ENCODE measurements around the gene DSCAML1.

The DSCAML1 gene

DNA sequence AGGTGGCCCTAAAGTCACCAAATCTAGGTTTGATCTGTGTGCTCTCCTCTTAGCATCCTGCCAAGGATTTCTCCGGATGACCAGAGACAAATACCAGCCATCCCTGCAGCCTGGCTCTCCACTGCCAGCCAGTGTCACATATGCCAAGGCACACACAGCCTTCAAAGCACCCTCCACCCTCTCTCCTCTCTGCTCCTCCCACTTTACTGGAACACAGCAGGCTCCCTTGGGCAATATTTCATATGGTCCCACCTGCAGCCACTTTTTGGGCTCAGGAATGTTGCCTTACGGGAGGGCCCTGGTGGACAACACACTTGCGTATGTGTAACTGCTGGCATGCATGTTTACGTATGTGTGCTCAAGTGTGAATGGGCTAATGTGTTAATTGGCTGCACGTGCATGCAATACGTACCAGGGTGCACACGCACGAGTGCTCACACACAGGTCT lies 285.5 kb downstream of the DSCAML1 start:
- DNase-seq = no peak

DNA sequence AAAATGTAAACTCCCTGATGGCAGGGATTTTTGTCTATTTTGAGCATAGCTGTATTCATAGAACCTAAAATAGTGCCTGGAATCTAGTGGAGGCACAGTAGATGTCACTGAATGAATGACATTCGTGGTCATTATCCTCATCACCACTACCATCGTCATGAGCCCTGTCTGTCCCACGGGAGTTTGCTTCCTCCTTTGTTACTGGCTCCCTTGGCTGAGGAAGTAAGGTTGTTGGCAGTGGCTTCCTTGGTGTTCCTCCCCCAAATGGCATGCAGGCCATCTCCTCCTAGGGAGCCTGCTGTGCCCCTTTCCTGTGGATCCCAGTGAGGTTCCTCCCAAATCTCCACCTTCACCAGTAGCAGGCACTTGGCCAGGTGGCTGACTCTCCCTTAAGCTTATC lies 286.4 kb downstream of the DSCAML1 start:
- DNase-seq = no peak

DNA sequence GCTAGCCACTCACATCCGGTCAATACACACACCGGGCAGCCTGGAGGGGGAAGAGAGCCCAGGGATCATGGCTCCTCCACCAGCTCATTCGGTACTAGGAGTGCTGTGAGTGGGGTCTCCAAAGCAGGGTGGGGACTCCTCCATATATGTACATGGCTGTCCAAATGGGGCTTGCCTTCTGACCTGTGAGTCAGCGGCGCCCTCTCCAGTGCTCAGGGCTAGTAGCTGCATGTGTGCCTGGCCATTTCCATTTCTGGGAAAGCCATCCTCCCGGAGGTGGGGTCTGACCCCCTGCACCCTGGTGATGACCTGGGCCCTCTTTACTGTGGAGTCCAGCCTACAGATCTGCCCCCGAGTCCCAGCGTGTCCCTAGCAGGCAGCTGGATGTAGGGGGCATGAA lies 287.5 kb downstream of the DSCAML1 start:
- no peak for DNase-seq

DNA sequence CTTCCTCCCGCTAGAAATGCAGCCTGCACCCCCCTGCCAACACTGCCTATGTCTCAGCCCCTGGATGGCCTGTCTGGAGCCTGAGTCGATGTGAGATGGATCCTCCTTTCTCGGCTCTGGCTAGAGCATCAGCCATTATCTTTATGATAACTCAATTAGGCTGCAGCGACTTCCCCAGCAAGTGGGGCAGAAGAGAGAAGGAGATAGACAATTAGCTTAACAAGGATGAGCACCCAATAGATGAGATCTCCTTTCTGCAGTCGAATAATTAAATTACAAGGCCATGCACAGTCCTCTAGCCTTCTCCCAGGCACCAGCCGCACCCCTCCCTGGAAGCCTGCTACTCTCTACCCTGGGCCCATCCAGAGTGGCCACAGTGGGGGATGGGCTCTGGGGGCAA lies 290.0 kb downstream of the DSCAML1 start:
- DNase-seq = no peak

DNA sequence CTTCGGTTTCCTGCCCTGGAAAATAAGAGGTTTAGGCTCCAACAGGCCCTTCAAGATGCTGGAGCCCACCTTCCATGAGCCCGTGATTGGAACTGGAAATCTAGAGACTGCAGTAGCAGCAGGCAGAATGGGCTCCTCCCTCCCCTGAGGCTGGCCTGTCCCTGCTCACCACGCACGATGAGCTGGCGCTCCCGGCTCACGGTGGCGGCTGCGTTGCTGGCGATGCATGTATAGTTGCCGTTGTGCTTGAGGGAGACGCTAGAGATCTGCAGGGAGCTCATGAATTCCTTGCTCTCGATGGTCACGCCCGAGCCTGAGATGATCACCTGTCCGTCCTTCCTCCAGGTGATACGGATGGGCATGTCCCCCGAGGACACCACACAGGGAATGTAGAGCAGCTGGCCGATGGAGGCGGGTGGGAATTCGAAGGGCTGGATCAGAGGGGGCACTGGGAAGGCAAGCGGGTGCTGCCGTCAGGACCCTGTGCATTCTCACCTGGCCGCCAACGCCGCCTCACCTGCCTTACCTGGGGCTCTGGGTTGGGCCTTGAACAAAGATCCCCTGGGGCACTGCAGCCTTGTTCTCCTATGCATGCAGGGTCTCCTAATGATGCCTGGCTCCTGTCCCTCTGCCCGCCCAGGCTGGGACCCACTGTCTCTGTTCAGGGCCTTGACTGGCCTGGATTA lies 291.6 kb downstream of the DSCAML1 start:
- DNase-seq = no peak

DNA sequence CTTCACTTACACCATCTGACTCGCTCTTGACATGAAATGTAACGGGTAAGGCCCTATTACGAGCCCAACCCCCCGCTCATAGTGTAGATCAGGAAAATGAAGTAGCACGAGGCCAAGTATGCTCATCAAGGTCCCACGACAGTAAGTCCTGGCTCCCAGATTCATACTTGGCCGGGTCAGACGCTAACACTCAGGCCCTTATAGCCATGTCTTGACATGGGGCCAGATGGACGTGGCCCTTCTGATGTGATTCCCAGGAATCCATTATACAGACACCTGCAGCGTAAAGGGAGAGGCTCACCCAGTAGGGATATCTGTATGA lies 294.3 kb downstream of the DSCAML1 start:
- no peak for DNase-seq

DNA sequence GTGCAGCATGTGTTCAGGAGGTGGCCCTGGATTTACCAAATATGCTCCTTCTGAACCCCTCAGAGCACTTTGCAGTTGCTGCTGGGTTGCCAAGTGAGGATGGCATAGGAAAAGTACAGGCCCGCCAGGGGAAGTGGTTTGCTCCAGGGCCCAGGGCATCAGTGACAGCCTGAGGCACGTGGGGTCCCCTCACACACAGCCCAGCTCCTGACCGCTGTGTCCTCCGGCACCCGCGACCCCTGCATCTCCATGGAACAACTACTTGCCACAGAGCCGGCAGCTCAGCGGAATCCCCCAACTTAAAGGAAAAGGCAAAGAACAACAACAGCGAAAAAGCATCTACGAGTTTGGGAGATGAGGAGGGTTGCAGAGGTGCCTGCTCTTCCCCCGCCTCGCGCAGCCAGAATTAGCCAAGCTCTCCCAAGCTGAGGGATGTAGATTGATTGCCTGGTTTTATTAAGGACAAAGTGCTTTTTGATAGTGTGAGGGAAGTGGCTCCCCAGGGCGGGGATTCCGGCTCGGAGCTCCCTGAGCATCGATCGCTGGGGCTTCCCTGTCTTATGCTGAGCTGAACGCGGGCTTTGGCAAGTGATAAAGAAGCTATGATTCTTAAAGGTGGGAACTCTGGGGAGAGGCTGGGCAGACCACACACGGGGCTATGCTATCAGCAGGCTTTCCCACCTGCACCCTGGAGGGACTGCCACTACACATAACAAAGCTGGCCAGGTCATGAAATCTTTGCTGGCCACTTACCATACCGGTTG lies 294.8 kb downstream of the DSCAML1 start:
- DNase-seq = no peak

DNA sequence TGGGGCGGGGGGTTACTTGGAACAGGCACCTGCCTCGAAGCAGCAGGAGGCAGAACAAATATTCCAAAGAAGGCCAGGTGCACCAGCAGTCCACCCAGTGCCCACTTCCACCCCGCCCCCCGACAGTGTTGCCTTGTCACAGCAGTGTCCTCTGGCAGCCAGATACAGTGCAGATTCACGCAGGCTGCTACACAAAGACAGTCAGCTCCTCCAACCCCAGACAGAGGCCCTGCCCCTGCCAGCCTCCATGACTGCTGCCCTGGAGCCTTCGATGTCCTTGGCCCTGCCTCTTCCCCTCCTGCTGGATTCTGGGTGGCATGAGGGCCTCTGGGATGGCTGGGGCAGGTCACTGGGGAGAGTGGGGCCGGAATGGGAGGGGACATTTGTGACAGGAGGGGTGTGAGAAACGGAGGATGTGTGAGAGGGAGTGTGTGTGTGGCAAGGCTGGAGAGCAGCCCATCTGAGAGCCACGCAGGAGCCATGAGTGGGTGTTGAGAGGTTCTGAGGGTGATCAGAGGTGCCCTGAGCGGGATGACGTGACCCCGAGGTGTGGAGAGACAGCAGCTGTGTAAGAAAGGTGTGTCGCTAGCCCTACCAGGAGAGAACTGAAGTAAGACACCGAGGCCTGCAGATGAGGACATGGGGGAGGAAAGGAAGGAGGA lies 295.6 kb downstream of the DSCAML1 start:
- no peak for DNase-seq

DNA sequence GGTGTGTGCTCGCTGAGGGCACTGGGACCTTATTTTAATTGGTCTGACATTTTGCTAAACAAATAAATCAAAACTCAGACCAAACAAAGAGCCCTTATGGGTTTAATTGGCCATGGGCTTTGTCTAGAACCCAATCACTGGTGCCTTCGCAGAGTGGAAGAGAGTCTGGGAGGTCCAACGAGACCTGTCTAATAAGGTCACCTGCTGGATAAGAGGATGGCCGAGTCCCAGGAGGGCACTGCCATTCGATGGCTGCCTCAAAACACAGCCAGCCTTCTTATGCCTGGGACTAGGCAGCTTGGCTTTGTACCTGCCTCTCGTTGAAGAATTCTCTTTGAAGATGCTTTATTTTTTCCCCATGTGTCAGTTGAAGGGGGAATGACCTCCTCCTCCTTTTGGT lies 298.2 kb downstream of the DSCAML1 start:
- no peak for DNase-seq

DNA sequence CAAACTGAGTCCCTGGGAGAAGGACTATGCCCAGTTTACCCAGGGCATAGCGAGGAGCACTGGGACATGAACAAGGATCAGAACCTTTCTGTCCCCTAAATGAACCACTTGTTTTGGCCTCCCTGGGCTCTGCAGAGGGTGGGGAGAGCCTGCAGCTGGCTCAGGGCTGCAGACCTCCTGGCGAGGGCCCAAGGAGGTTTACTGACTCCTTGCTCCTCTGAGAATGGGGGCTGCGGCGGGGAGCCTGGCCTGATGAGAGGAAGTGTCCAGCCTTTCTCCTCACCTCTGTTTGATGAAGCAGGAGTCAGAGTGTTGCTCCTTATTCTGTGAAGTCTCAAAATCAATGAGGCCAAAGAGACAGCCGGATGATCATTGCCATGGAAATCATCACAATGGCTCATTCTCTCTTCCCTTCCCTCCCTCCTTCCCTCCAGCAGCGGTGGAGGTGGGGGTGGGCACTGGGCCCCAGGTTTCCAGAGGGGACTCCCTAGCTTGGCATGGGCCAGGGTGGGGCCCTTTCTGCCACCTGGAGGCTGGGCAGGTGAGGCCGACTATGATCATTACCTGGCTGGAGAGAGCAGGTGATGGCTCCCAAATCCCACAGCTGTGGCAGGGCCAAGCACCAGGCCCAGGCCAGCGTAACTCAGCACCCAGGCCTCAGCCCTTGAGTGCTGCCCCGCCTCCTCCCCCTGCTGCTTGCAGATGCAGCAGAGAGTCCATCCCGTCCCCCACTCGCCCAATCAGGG lies 299.6 kb downstream of the DSCAML1 start:
- no peak for DNase-seq

DNA sequence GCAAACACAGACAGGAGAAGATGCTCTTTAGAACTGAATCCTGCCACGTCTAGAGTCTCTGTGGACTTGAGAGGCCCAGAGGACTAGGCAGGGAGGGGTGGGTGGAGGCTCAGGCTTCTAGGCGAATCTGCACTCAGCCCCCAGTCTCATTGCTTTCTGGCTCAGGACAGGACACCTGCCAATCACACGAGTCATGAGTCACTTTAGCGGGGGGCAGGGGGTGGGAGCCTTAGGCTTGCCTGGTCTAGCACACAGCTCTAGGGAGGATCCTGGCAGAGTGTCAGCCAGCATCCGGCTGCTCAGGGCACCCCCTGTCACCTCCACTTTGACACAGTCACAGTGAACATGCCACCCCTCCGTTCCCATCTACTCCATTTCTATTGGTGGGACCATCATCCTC lies 301.7 kb downstream of the DSCAML1 start:
- DNase-seq = no peak

DNA sequence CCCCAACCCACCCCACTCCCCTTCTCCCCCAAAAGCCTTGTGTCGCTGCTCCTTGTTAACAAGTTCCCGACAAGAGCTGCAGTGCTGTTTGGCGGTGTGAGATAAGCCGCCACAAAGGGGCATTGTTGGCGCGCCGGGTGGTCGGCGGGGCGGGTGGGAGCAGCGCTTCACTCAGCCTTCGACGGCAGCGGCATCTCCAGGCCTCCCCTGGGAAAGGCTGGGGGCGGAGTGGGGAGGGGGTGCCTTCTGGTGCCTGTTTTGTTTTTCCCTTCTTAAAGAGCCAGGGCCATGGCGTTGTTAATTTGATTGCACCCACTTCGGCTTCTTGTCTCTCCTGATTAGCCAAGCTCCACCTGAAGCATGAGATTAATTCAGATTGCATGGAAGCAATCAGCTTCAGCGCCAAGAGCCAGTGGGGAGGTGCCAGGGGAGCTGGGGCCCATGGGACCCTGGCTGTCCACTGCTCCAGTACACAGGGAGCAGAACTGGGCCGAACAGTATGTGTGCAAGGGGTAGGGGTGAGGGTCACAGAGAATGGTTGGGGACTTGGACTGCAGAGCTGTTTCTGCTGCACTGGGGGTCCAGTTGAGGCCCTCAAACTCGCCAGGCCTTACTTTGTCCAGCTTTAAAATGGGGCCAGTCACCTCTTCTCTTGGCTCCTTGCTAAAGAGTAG lies 304.3 kb downstream of the DSCAML1 start:
- DNase-seq = no peak

DNA sequence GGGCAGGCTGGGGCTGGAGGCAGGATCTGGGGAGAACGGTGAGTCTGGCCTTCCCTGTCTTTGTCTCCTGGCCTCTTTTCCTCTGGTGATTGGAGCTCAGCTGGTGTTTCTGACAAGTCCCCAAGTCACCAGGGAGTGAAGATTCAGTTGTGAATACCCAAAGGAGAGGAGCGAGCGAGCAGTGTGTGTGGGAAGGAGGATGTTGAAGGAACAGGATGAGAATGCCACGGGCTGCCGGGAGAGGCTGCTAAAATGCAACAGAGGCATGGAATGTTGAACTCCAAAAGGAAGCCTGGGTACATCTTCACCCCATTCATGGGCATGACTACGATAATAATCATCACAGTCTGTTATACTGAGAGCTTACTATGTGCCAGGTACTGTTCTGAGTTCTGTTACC lies 306.1 kb downstream of the DSCAML1 start:
- DNase-seq = no peak

DNA sequence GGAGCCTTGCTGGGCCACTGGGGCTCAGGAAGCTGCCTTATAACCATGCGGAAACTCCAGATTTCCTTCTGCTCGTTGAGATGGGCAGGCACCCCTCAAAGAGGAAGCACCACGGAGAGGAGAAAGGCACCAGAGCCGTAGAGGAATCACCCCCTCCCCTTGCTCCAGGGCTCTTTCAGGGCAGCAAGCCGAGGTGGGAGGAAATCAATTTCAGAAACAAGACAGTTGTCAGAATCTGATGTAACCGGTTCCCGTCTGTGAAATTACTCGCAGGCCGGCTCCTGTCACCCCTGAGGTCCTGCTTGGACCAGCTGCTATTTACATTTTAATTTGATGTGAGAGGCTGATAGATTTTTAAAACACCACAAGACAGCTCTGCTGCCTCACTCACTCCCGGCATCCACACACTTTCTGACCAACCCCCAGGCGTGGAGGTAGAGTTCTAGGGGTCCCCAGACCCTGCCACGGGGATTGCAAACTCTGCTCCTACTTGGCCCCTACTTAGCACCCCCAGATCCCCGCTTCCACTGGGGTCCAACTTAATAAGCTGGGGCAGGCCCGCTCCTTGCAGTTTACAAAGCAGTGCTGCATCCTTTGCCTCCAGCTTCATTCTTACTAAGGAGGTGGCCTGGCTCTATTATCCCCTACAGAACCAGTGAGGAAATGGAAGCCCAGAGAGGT lies 306.9 kb downstream of the DSCAML1 start:
- no peak for DNase-seq

DNA sequence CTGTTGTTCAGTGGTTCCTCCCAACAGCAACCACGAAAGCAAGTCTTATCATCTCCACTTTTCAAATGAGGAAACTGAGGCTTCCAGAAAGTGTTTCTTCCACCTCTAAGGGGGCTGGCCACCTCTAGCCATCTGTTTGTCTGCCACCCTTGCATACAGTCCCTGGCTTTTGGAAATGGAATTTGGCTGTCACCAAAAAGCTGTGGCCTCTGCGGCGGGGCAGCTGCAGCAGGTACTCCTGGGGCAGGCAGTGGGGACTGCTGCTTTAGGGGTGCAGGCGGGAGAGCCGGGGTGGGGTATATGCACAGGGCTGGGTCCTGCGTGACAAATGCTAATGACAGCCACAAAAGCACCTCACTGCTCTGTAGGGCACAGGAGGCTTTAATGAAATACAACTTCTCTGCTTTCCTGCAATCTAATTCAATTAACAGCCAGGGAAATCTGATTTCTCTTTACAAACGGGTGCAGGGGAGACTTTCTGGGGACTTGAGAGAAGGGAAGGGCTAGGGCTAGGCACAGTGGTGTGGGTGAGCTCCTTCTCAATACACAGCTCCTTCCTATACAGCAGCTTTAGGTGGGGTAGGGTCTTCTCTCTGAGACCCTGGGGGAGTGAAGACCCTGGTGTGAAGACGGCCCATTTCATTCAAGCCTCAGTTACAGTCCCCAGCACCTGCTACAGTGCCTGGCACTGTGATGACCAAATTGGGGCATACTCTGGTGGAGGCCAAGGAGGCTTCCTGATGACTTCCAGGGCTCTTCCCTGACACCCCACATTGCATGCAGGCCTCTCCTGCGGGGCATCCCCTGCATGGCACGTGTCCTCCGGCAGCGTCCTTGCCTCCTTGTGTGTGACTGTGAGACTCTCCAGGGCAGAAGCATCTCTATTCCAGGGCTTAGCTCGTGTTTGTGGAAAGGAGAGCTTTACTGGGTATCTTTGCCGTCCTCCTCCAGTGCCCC lies 307.7 kb downstream of the DSCAML1 start:
- DNase-seq = no peak

DNA sequence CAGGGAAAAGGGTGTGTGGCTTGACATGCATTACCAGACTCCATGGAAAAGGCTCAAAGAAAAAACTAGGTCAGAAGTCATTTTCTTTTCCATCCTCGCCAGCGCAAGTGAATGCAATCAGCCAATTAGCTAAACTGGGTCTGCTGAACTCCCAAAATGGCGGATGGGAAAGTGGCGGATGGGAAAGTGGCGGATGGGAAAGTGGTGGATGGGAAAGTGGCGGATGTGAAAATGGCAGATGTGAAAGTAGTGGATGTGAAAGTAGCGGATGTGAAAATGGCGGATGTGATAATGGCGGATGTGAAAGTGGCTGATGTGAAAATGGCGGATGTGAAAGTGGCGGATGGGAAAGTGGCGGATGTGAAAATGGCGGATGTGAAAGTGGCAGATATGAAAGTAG lies 311.0 kb downstream of the DSCAML1 start:
- no peak for DNase-seq

DNA sequence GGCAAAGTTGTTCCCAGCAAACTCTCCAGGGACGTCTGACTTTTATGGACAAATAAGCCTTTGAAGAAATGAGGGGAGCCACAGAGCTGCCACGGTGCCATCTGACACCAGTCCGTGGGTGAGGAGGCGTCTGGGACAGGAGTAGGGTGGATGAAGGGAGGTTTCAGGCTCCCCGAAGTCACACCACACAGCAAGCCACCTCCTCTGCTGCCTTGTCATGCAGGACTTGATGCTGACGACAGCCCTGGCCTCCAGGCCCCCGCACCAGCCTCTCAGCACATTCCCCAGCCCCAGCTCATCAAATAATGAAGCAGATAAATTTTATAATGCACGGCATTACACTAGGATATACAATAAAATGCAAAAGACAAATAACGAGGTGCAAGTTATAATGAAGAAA lies 312.9 kb downstream of the DSCAML1 start:
- DNase-seq = no peak

DNA sequence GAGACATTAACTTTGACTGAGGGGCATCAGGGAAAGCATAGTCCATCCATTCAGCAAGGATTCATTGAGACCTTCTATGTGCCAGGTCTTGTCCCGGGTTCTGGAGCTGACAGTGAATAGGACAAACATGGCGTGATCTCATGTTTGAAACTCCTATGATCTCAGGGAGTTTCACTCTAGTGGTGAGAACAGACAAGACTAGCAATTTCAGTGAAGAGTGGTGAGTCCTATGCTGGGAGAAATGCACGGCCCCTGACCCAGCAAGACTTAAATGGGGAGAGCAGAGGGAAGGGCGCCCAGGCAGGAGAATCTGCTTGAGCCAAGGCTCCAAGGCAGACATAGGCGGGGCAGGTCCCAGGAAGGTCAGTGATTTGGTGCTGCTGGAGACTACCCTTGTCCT lies 313.6 kb downstream of the DSCAML1 start:
- no peak for DNase-seq

DNA sequence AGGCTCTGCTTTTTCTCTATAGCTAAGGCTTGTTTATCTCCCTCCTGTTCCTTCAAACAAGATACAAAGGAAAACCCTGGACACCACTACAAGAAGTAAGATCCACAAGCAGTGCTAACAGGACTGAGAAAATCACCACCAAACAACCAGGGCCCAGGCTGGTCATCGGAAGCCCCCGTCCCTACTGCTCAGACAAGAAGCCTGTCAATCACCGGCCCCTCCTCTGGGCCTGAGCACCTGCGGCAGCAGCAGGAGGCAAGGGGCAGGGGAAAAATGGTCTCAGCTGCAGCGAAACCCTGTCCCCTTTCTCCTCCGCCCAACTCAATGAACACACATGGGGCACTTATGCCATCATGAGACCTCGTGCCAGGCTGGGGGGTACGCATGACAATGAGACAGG lies 314.1 kb downstream of the DSCAML1 start:
- DNase-seq = no peak

DNA sequence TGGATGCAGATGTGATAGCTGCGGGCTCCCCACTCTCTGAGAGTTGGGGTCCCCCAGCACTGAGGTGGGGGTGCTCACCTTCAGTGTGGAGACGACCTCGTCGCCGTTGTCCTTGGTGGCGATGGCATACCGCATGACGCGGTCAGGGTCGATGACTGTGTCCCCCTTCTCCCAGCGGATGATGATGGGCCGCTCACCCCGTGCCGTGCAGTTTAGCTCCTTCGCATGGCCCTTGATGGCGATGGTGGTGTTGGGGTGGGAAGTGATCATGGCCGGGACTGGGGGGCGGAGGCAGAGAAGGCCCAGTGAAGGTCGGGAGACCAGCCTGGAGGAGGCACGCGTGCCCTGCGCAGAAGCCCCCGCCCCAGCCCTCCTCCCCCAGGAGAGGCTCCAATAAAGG lies 315.1 kb downstream of the DSCAML1 start:
- DNase-seq = no peak

DNA sequence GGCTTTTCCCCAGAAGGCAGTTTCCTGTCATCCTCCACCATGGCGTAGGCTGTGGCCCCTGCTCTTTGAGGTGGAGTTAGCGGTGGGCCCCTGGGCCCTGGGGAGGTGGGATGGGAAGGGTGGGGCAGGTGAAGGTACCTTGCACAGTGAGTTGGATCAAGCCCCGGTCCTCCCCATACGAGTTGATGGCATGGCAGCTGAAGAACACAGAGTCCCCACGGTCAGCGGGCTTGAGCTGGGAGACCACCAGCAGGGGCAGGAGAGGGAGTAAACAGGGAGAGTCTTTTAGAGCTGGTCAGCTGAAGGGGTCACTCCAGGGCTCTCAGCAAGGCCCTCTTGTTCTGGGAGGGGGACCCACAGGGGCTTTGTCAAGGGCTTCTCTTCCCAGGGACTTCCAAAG lies 316.0 kb downstream of the DSCAML1 start:
- no peak for DNase-seq

Measured in effector CD8-positive, alpha-beta T cell (primary cell).